GM20000 (cell line): ENCODE results near the gene PEX14.
A peak's percentile ranks its signal among the peaks of the same experiment; 100 is the strongest.
"Not testable (repeated sequence)": the region's sequence is repeated elsewhere in the genome, so short reads cannot be mapped to it uniquely, and the experiment has no call there.

ENCODE experiments used
- DNase-seq: peaks from one replicate; pipeline ENCODE4 v3.0.0; 2012; ENCODE audit warnings: low spot score
- CTCF ChIP-seq: IDR thresholded peaks from 2 replicates; pipeline ENCODE4 v1.5.1; 2012; ENCODE audit warnings: mild to moderate bottlenecking, control low read depth; ENCODE audit errors: extremely low read depth, missing control alignments

Gene PEX14

GRCh38 chr1:10498231-10498630 lies 23.5 kb downstream of the PEX14 start:
- DNase-seq, result no peak
- no peak for TF ChIP-seq CTCF

GRCh38 chr1:10502206-10502605 lies 27.5 kb downstream of the PEX14 start:
- no peak for DNase-seq
- TF ChIP-seq CTCF, result no peak

GRCh38 chr1:10504249-10504648 lies 29.5 kb downstream of the PEX14 start:
- DNase-seq, result no peak
- TF ChIP-seq CTCF, result no peak

GRCh38 chr1:10506046-10506676 lies 31.4 kb downstream of the PEX14 start:
- DNase-seq, result not testable (repeated sequence)

GRCh38 chr1:10506677-10507047 lies 31.9 kb downstream of the PEX14 start:
- no peak for TF ChIP-seq CTCF
- DNase-seq, result no peak

- peak; percentile 68 for DNase-seq
- peak; percentile 80 for TF ChIP-seq CTCF
Measured at GRCh38 chr1:10507111-10507879, 32.5 kb downstream of the PEX14 start.

- DNase-seq, result no peak
- TF ChIP-seq CTCF, result no peak
Measured at GRCh38 chr1:10508511-10508951, 33.8 kb downstream of the PEX14 start.
